Gastrocnemius medialis (tissue), 4 donors: Measurements from ENCODE around the gene ATXN1. TPM values are rescaled to one million over a fixed set of nuclear protein-coding genes. Genes with fewer than 3 reads are reported as not detected.
A peak's percentile ranks its signal among the peaks of the same experiment; 100 is the strongest.

Source experiments
- ATAC-seq, 2 donors: fragments of 150-250 bp; one replicate each; pipeline ENCODE4 v1.9.1; 2016
- DNase-seq, 2 donors: peaks; one replicate each; pipeline ENCODE4 v3.0.0-alpha.2; 2019
- H3K27ac ChIP-seq, 4 donors: fragments of 200-600 bp; sonication (generic); 1 replicate in 1 of 4; 2 replicates in 3 of 4; pipeline ENCODE4 v1.5.1; 2016 to 2018; ENCODE audit warnings: mild to moderate bottlenecking in 2 of 4, moderate library complexity in 1 of 4
- H3K27me3 ChIP-seq, 3 donors: fragments of 200-600 bp; sonication (generic) in 2 of 3; 1 replicate in 1 of 3; 2 replicates in 2 of 3; pipeline versions ENCODE4 v1.5.1 to v1.6.0; 2016 to 2019; ENCODE audit warnings: mild to moderate bottlenecking in 1 of 3, moderate library complexity in 1 of 3
- H3K36me3 ChIP-seq, 2 donors: fragments of 200-600 bp; sonication (generic) in 1 of 2; one replicate each; pipeline ENCODE4 v1.5.1; 2017 to 2018
- H3K4me1 ChIP-seq, 2 donors: fragments of 200-600 bp; sonication (generic) in 1 of 2; one replicate each; pipeline ENCODE4 v1.5.1; 2016 to 2017; ENCODE audit warnings: mild to moderate bottlenecking in 2 of 2
- H3K4me3 ChIP-seq, 4 donors: fragments of 200-600 bp; sonication (generic) in 3 of 4; 1 replicate in 1 of 4; 2 replicates in 3 of 4; pipeline ENCODE4 v1.5.1; 2016 to 2019; ENCODE audit warnings: mild to moderate bottlenecking in 2 of 4
- H3K9me3 ChIP-seq, 3 donors: fragments of 200-600 bp; sonication (generic) in 2 of 3; 1 replicate in 1 of 3; 2 replicates in 2 of 3; pipeline ENCODE4 v1.5.1; 2016 to 2019
- POLR2A ChIP-seq, 2 donors: fragments of 450-650 bp; IDR thresholded peaks; one replicate each; pipeline ENCODE4 v1.6.1; 2017; ENCODE audit warnings: antibody characterized with exemption in 2 of 2, mild to moderate bottlenecking in 2 of 2, moderate library complexity in 2 of 2
- in situ Hi-C, 4 donors: fragments of 200-750 bp; cut with MboI; loops; one replicate each; pipeline versions ENCODE4 v1.15.0 to v1.8.0; 2017; ENCODE audit warnings: low sequenced_read_pairs in 4 of 4
- intact Hi-C: fragments of 100-400 bp; cut with DNase I; formaldehyde crosslinking; loops from one replicate; pipeline ENCODE4 v1.15.1; 2023; ENCODE audit warnings: low total_unique reads
- total RNA-seq, 4 donors: library from RNA; depleted of rRNA; stranded (reverse); fragments of >200 nt; gene quantifications; one replicate each; pipeline versions ENCODE4 v1.1.0 to v1.2.3, GENCODE V29; 2016
- TF ChIP-seq, protein P1 (sequence below), 5 experiments: fragments of 450-650 bp in 3 of 5; fragments of 200-600 bp in 2 of 5; sonication (generic) in 2 of 5; IDR thresholded peaks in 4 of 5; conservative IDR thresholded peaks in 1 of 5; 1 replicate in 4 of 5; 2 replicates in 1 of 5; pipeline ENCODE4 v1.5.1; 2016 to 2019; ENCODE audit warnings: antibody characterized with exemption in 5 of 5, mild to moderate bottlenecking in 3 of 5, moderate library complexity in 3 of 5

ATXN1 gene
- total RNA-seq, 4 donors from 2014 or later = 21.8 to 42.9 (median 33.1) TPM

DNA sequence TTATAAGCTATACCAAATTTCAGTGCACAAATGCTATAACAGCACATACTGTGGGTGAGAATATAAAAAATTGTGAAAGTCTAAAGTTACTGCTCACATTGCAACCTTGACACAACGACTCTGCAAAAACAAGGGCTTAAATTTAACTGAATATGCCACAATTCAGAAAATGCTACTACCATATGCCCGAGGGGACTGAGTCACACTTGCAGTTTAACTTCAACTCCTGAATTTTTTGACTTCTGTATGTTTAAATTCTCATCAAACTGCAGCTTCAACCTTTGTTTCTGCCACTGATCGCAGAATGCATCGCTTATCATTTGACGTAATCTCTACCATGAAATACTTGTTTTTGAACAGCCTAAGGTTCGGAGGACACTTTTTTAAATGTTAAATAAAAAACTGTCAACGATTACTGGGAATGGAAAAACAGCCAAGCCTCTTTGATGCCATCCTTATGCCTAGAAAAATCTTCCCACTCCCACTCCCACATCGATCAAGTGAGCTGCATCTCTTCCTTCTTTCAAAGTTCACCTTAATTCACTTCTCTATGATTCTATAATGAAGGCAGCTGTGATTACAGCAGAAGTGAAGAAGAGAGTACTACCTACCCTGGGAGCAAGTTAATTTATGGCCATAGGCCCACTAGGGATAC, 136.5 kb downstream of the ATXN1 start:
- TF ChIP-seq, protein P1, sequence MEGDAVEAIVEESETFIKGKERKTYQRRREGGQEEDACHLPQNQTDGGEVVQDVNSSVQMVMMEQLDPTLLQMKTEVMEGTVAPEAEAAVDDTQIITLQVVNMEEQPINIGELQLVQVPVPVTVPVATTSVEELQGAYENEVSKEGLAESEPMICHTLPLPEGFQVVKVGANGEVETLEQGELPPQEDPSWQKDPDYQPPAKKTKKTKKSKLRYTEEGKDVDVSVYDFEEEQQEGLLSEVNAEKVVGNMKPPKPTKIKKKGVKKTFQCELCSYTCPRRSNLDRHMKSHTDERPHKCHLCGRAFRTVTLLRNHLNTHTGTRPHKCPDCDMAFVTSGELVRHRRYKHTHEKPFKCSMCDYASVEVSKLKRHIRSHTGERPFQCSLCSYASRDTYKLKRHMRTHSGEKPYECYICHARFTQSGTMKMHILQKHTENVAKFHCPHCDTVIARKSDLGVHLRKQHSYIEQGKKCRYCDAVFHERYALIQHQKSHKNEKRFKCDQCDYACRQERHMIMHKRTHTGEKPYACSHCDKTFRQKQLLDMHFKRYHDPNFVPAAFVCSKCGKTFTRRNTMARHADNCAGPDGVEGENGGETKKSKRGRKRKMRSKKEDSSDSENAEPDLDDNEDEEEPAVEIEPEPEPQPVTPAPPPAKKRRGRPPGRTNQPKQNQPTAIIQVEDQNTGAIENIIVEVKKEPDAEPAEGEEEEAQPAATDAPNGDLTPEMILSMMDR (IDR thresholded peaks at IDR 0.05 in 4 of 5, conservative IDR thresholded peaks at IDR 0.05 in 1 of 5) = no peak
- no peak for TF ChIP-seq POLR2A (IDR thresholded peaks at IDR 0.05)
- DNase-seq (no peak), ATAC-seq (no peak)
- Histone ChIP-seq H3K27me3 (no peaks in the 10 kb centered on the region), H3K4me1 (peaks cover 11 to 23% of the 10 kb centered on the region in 2 donors), H3K36me3 (no peaks in the 10 kb centered on the region), H3K9me3 (no peaks in the 10 kb centered on the region), H3K4me3 (no peak overlapping the region), H3K27ac (no peak overlapping the region)
- intact Hi-C loops = no loop called here
- in situ Hi-C loops = no loop called here

DNA sequence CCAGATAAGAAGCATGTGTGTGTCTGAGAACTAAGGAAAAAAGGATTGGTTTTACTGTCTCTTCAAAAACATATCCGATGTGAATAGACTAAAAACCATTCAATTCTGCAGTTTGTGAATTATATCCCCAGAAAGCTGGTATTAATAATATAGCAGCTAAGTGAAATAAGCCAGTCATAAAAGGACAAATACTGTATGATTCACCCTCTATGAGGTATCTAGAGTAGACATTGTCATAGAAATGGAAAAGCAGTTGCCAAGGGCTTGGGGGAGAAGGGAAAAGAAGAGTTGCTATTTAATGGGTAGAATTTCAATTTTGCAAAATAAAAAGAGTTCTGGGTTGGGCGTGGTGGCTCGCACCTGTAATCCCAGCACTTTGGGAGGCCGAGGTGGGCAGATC, 137.5 kb downstream of the ATXN1 start:
- TF ChIP-seq POLR2A (IDR thresholded peaks at IDR 0.05) = no peak
- TF ChIP-seq, protein P1 (IDR thresholded peaks at IDR 0.05 in 4 of 5, conservative IDR thresholded peaks at IDR 0.05 in 1 of 5) = no peak
- intact Hi-C loops (no loop called here), in situ Hi-C loops (no loop called here)
- DNase-seq (no peak), ATAC-seq (no peak)
- no peaks in the 10 kb centered on the region for H3K9me3 ChIP-seq
- H3K4me1 ChIP-seq = peaks cover 17 to 28% of the 10 kb centered on the region in 2 donors
- H3K4me3 ChIP-seq = no peak overlapping the region
- peak overlapping the region in 2 of 4 donors; percentile 2 to 26 for H3K27ac ChIP-seq
- H3K36me3 ChIP-seq = no peaks in the 10 kb centered on the region
- H3K27me3 ChIP-seq = no peaks in the 10 kb centered on the region

DNA sequence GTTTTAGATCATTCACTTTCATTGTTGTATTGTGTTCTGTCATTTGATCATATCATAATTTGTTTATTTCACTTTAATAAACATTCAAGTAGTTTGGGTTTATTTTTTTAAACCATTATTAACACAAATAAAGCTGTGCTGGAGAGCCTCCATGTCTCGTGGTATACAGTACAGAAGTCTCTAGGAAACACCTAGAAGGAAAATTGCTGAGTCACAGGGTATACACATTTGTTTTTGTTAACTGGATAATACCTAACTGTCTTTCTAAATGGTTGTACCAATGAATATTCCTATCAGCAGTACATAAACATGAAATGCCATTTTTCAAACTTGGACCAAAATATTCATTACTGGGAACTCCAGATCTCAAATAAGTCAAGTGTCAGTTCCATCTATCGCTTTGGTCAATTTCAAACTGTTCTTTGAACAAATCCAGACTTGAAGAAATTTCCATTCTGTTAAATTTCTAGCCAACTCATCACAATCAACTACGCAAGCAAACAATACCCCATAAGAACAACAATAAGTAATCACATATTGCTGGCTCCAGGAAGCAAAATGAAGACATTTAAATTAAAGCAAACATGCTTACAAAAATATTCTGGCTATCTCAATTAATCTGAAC, 138.1 kb downstream of the ATXN1 start:
- intact Hi-C loops (no loop called here), in situ Hi-C loops (no loop called here)
- ATAC-seq (no peak), DNase-seq (no peak)
- TF ChIP-seq, protein P1 (IDR thresholded peaks at IDR 0.05 in 4 of 5, conservative IDR thresholded peaks at IDR 0.05 in 1 of 5) = no peak
- TF ChIP-seq POLR2A (IDR thresholded peaks at IDR 0.05) = no peak
- Histone ChIP-seq H3K36me3 (no peaks in the 10 kb centered on the region), H3K9me3 (no peaks in the 10 kb centered on the region), H3K4me3 (no peak overlapping the region), H3K27ac (peak overlapping the region; percentile 2 to 26 (median 18)), H3K4me1 (peaks cover 21 to 29% of the 10 kb centered on the region in 2 donors), H3K27me3 (no peaks in the 10 kb centered on the region)

DNA sequence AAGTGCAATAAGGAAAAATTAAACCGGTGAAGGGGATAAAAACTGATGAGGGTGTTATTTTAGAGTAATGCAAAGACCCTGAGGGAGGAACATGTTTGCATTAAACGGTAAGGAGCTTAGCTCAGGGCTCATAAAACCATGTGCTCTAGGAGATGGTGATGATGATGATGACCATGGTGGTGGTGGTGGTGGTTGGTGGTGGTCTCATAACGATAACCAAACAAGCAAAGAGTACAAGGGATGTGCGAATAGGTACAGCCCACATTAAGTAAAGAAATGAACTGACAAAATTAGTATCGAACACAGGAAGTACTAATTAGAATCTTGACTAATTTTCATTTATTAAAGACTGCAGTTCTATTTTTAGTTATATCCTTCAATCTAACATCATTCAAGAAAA, 139.1 kb downstream of the ATXN1 start:
- H3K4me1 ChIP-seq = peaks cover 21 to 27% of the 10 kb centered on the region in 2 donors
- no peak overlapping the region for H3K4me3 ChIP-seq
- in situ Hi-C loops (no loop called here), intact Hi-C loops (no loop called here)
- H3K36me3 ChIP-seq = no peaks in the 10 kb centered on the region
- H3K27me3 ChIP-seq = no peaks in the 10 kb centered on the region
- no peak overlapping the region for H3K27ac ChIP-seq
- H3K9me3 ChIP-seq = no peaks in the 10 kb centered on the region
- DNase-seq (no peak), ATAC-seq (no peak)
- TF ChIP-seq, protein P1 (IDR thresholded peaks at IDR 0.05 in 4 of 5, conservative IDR thresholded peaks at IDR 0.05 in 1 of 5) = no peak
- TF ChIP-seq POLR2A (IDR thresholded peaks at IDR 0.05) = no peak
